Mucosa of stomach (tissue), 1 donor: ENCODE results near the gene THEM4.

ENCODE experiments used
- H3K27me3 ChIP-seq: one replicate; pipeline ENCODE4 v1.7.0; 2013; ENCODE audit warnings: mild to moderate bottlenecking, low read length; ENCODE audit not compliant: control insufficient read depth, insufficient read depth
- H3K36me3 ChIP-seq: one replicate; pipeline ENCODE4 v1.7.0; 2013; ENCODE audit warnings: low read length; ENCODE audit not compliant: control insufficient read depth, insufficient read depth
- H3K4me1 ChIP-seq: one replicate; pipeline ENCODE4 v1.7.0; 2013; ENCODE audit warnings: mild to moderate bottlenecking, low read length; ENCODE audit not compliant: control insufficient read depth, insufficient read depth
- H3K4me3 ChIP-seq: one replicate; pipeline ENCODE4 v1.7.0; 2013; ENCODE audit warnings: low read length
- H3K9ac ChIP-seq: one replicate; pipeline ENCODE4 v1.7.0; 2013; ENCODE audit warnings: mild to moderate bottlenecking, low read length, moderate library complexity
- H3K9me3 ChIP-seq: one replicate; pipeline ENCODE4 v1.7.0; 2013; ENCODE audit warnings: mild to moderate bottlenecking, low read length, moderate library complexity; ENCODE audit not compliant: control insufficient read depth
- donor health status: Pancreatic carcinoma.

The THEM4 gene

GRCh38 chr1:151825751-151826660 is 83.3 kb downstream of the THEM4 start:
- no peaks in the 10 kb centered on the region for H3K9me3 ChIP-seq
- H3K27me3 ChIP-seq: no peaks in the 10 kb centered on the region
- H3K4me3 ChIP-seq: no peak overlapping the region
- no peak overlapping the region for H3K9ac ChIP-seq
- H3K36me3 ChIP-seq: peaks cover 4% of the 10 kb centered on the region
- peaks cover 18% of the 10 kb centered on the region for H3K4me1 ChIP-seq

GRCh38 chr1:151825204-151825603 is 84.1 kb downstream of the THEM4 start:
- H3K36me3 ChIP-seq: peaks cover 4% of the 10 kb centered on the region
- no peak overlapping the region for H3K9ac ChIP-seq
- no peaks in the 10 kb centered on the region for H3K27me3 ChIP-seq
- no peak overlapping the region for H3K4me3 ChIP-seq
- H3K9me3 ChIP-seq: no peaks in the 10 kb centered on the region
- peaks cover 19% of the 10 kb centered on the region for H3K4me1 ChIP-seq
